Parathyroid adenoma (tissue), 2 donors: Measurements from ENCODE around the gene SPIN3.

Experiments used
- H2AFZ ChIP-seq: fragments of 300-600 bp; sonication (generic); one replicate; pipeline ENCODE4 v1.7.0; 2017; ENCODE audit warnings: antibody characterized with exemption, mild to moderate bottlenecking
- H3K27ac ChIP-seq: fragments of 300-600 bp; sonication (generic); one replicate; pipeline ENCODE4 v1.7.0; 2017
- H3K27me3 ChIP-seq: fragments of 300-600 bp; sonication (generic); one replicate; pipeline ENCODE4 v1.7.0; 2017; ENCODE audit warnings: low read length; ENCODE audit not compliant: control insufficient read depth, insufficient read depth
- H3K36me3 ChIP-seq: fragments of 300-600 bp; sonication (generic); one replicate; pipeline ENCODE4 v1.7.0; 2017; ENCODE audit warnings: low read length; ENCODE audit not compliant: control insufficient read depth, insufficient read depth
- H3K4me1 ChIP-seq: fragments of 300-600 bp; sonication (generic); one replicate; pipeline ENCODE4 v1.7.0; 2017; ENCODE audit warnings: control low read depth
- H3K4me2 ChIP-seq: fragments of 300-600 bp; sonication (generic); one replicate; pipeline ENCODE4 v1.7.0; 2017; ENCODE audit warnings: low read length
- H3K4me3 ChIP-seq: fragments of 300-600 bp; sonication (generic); one replicate; pipeline ENCODE4 v1.7.0; 2017; ENCODE audit warnings: low read depth, low read length
- H3K79me2 ChIP-seq: fragments of 300-600 bp; sonication (generic); one replicate; pipeline ENCODE4 v1.7.0; 2017; ENCODE audit warnings: control low read depth
- H3K9ac ChIP-seq: fragments of 300-600 bp; sonication (generic); one replicate; pipeline ENCODE4 v1.7.0; 2017; ENCODE audit warnings: mild to moderate bottlenecking
- H3K9me3 ChIP-seq: fragments of 300-600 bp; sonication (generic); one replicate; pipeline ENCODE4 v1.7.0; 2017; ENCODE audit warnings: low read length; ENCODE audit not compliant: control insufficient read depth
- CTCF ChIP-seq: fragments of 300-600 bp; sonication (generic); IDR thresholded peaks from one replicate; pipeline ENCODE4 v1.7.0; 2017; ENCODE audit warnings: antibody characterized with exemption, mild to moderate bottlenecking
- donor health status: primary hyperparathyroidism.

Gene SPIN3

GRCh38 chrX:56986138-56986537, 9.2 kb downstream of the SPIN3 start:
- H3K4me3 ChIP-seq = no peak overlapping the region
- H3K79me2 ChIP-seq = no peaks in the 10 kb centered on the region
- H2AFZ ChIP-seq = no peak overlapping the region
- no peak overlapping the region for H3K4me2 ChIP-seq
- H3K9ac ChIP-seq = no peak overlapping the region
- H3K27me3 ChIP-seq = no peaks in the 10 kb centered on the region
- no peaks in the 10 kb centered on the region for H3K4me1 ChIP-seq
- no peak overlapping the region for H3K27ac ChIP-seq
- H3K9me3 ChIP-seq = no peaks in the 10 kb centered on the region
- no peak for TF ChIP-seq CTCF
- no peaks in the 10 kb centered on the region for H3K36me3 ChIP-seq

- Histone ChIP-seq H3K9me3 (no peaks in the 10 kb centered on the region), H3K4me3 (no peak overlapping the region), H3K4me1 (no peaks in the 10 kb centered on the region), H3K9ac (no peak overlapping the region), H3K36me3 (no peaks in the 10 kb centered on the region), H3K27me3 (no peaks in the 10 kb centered on the region), H2AFZ (no peak overlapping the region), H3K79me2 (no peaks in the 10 kb centered on the region), H3K4me2 (no peak overlapping the region), H3K27ac (no peak overlapping the region)
- TF ChIP-seq CTCF = peak; percentile 47
Observed at GRCh38 chrX:56978172-56978571, 17.2 kb downstream of the SPIN3 start.

GRCh38 chrX:56975611-56976010, 19.7 kb downstream of the SPIN3 start:
- H2AFZ ChIP-seq = no peak overlapping the region
- H3K4me2 ChIP-seq = no peak overlapping the region
- no peaks in the 10 kb centered on the region for H3K79me2 ChIP-seq
- no peak for TF ChIP-seq CTCF
- H3K4me1 ChIP-seq = no peaks in the 10 kb centered on the region
- no peak overlapping the region for H3K27ac ChIP-seq
- no peak overlapping the region for H3K9ac ChIP-seq
- no peaks in the 10 kb centered on the region for H3K9me3 ChIP-seq
- no peaks in the 10 kb centered on the region for H3K36me3 ChIP-seq
- no peak overlapping the region for H3K4me3 ChIP-seq
- no peaks in the 10 kb centered on the region for H3K27me3 ChIP-seq

- no peak overlapping the region for H3K27ac ChIP-seq
- H3K9me3 ChIP-seq = no peaks in the 10 kb centered on the region
- no peaks in the 10 kb centered on the region for H3K36me3 ChIP-seq
- H3K79me2 ChIP-seq = no peaks in the 10 kb centered on the region
- no peaks in the 10 kb centered on the region for H3K4me1 ChIP-seq
- no peaks in the 10 kb centered on the region for H3K27me3 ChIP-seq
- H3K4me2 ChIP-seq = no peak overlapping the region
- TF ChIP-seq CTCF = no peak
- no peak overlapping the region for H3K9ac ChIP-seq
- H3K4me3 ChIP-seq = no peak overlapping the region
- no peak overlapping the region for H2AFZ ChIP-seq
Observed at GRCh38 chrX:56974408-56974807, 20.9 kb downstream of the SPIN3 start.

- H3K36me3 ChIP-seq = no peaks in the 10 kb centered on the region
- no peaks in the 10 kb centered on the region for H3K27me3 ChIP-seq
- H3K27ac ChIP-seq = no peak overlapping the region
- TF ChIP-seq CTCF = no peak
- H3K9ac ChIP-seq = no peak overlapping the region
- H3K9me3 ChIP-seq = no peaks in the 10 kb centered on the region
- H3K4me1 ChIP-seq = no peaks in the 10 kb centered on the region
- no peaks in the 10 kb centered on the region for H3K79me2 ChIP-seq
- no peak overlapping the region for H2AFZ ChIP-seq
- H3K4me3 ChIP-seq = no peak overlapping the region
- no peak overlapping the region for H3K4me2 ChIP-seq
Observed at GRCh38 chrX:56969559-56969958, 25.8 kb downstream of the SPIN3 start.
